ENCODE results near the gene MBD6. TPM values are rescaled to one million over a fixed set of nuclear protein-coding genes. Genes with fewer than 3 reads are reported as not detected.

The MBD6 gene
- total and polyA plus RNA-seq, 11 donors, result 11.4 to 43.3 (median 28.7) TPM

DNA sequence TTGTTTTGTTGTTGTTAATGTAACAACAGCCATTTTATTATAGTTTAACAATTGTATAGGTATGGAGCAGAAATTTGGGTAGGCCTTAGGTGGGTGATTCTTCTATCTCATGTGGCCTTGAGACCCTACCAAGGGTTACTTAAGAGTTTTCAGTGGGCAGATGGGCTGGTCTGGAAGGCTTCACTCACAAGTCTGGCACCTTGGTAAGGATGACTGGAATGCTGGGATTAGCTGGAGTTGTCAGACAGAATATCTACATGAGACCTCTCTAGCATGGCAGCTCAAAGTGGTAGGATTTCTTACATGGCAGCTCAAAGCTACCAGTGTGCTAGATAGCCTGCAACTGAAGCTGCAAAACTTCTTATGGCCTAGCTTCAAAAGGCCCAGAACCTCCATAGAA, 36.9 kb upstream of the MBD6 start:
- peaks cover 6 to 21% (median 10%) of the 10 kb centered on the region in 12 donors for H3K4me1 ChIP-seq
- H3K27me3 ChIP-seq, result peaks cover 0 to 6% (median 0%) of the 10 kb centered on the region in 9 donors
- intact Hi-C loops (cut with DNase I), result loop anchor here in 1 of 10 donors (5.0 kb wide), 1 partner anchor 62 kb away; the partner anchor contains the start of gene DCTN2
- DNase-seq (no peak), ATAC-seq (no peak)
- no peak overlapping the region for H3K27ac ChIP-seq
- H3K4me3 ChIP-seq, result no peak overlapping the region
- peaks cover 0 to 18% (median 13%) of the 10 kb centered on the region in 9 donors for H3K36me3 ChIP-seq
- H3K9me3 ChIP-seq, result no peaks in the 10 kb centered on the region
- no peak for TF ChIP-seq POLR2A (IDR thresholded peaks at IDR 0.05)
- TF ChIP-seq, protein P1, sequence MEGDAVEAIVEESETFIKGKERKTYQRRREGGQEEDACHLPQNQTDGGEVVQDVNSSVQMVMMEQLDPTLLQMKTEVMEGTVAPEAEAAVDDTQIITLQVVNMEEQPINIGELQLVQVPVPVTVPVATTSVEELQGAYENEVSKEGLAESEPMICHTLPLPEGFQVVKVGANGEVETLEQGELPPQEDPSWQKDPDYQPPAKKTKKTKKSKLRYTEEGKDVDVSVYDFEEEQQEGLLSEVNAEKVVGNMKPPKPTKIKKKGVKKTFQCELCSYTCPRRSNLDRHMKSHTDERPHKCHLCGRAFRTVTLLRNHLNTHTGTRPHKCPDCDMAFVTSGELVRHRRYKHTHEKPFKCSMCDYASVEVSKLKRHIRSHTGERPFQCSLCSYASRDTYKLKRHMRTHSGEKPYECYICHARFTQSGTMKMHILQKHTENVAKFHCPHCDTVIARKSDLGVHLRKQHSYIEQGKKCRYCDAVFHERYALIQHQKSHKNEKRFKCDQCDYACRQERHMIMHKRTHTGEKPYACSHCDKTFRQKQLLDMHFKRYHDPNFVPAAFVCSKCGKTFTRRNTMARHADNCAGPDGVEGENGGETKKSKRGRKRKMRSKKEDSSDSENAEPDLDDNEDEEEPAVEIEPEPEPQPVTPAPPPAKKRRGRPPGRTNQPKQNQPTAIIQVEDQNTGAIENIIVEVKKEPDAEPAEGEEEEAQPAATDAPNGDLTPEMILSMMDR (IDR thresholded peaks at IDR 0.05), result no peak

DNA sequence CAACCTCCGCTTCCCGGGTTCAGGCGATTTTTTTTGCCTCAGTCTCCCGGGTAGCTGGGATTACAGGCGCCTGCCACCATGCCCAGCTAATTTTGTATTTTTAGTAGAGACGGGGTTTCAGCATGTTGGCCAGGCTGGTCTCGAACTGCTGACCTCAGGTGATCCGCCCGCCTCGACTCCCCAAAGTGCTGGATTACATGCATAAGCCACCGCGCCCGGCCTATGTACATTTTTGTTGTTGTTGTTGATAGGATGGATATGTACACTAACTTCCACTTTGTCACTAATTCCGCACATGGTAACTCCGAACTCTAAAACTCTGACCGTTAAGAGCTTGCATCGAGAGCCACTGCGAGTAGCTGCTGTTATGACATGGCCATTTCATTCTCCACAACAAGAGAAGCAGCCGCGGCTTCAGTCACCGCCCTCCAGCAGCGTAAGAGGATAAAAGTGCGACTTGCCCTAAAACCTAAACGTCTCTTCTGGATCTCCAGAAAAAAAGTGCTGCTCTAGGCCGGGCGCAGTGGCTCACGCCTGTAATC, 35.5 kb upstream of the MBD6 start:
- peak overlapping the region in 8 of 12 donors; percentile 53 to 84 (median 72) for H3K27ac ChIP-seq
- intact Hi-C loops (cut with DNase I), result loop anchor here in 1 of 10 donors (5.0 kb wide), 1 partner anchor 60 kb away; the partner anchor contains the start of gene DCTN2
- DNase-seq (no peak), ATAC-seq (no peak)
- H3K4me3 ChIP-seq, result peak overlapping the region; percentile 66 to 97 (median 82)
- no peaks in the 10 kb centered on the region for H3K27me3 ChIP-seq
- H3K36me3 ChIP-seq, result peaks cover 0 to 33% (median 28%) of the 10 kb centered on the region in 9 donors
- H3K4me1 ChIP-seq, result peaks cover 6 to 20% (median 10%) of the 10 kb centered on the region in 12 donors
- no peaks in the 10 kb centered on the region for H3K9me3 ChIP-seq
- TF ChIP-seq POLR2A (IDR thresholded peaks at IDR 0.05), result no peak
- TF ChIP-seq, protein P1 (IDR thresholded peaks at IDR 0.05), result no peak
- WGBS, 4 donors, result 92 to 94% (median 93%) methylated on average over 27 of the region's 27 CpGs

GRCh38 chr12:57487597-57488401, 34.8 kb upstream of the MBD6 start, which contains the start of gene MARS1:
Gene MARS1, plus strand, starts transcription at chr12:57488068. Its CDS starts 23 bp downstream, at chr12:57488091.
- Histone ChIP-seq H3K27me3 (no peaks in the 10 kb centered on the region), H3K4me1 (peaks cover 6 to 20% (median 10%) of the 10 kb centered on the region in 12 donors), H3K27ac (peak within 1 kb of the TSS in 11 of 12 donors; percentile 53 to 84 (median 72)), H3K4me3 (peak within 1 kb of the TSS; percentile 66 to 97 (median 82)), H3K36me3 (peaks cover 0 to 37% (median 35%) of the 10 kb centered on the region in 9 donors), H3K9me3 (no peaks in the 10 kb centered on the region)
- intact Hi-C loops (cut with DNase I), result loop anchor here in 3 of 10 donors (2.0 to 5.0 kb wide), 3 partner anchors 25 to 60 kb away; partner anchors contain the start of gene DCTN2 (in 1 of the 3)
- DNase-seq (peak; percentile 94 to 96 (median 95)), ATAC-seq (peak; percentile 98 to 99 (median 98))
- peak in 1 of 2 donors; percentile 62 for TF ChIP-seq POLR2A (IDR thresholded peaks at IDR 0.05)
- TF ChIP-seq, protein P1 (IDR thresholded peaks at IDR 0.05), result peak in 1 of 12 donors; percentile 17
- 7 to 11% (median 11%) methylated on average over 47 of the region's 47 CpGs for WGBS, 4 donors

All from heart left ventricle (tissue), 16 donors.